Raji (cell line): ENCODE data around the gene UNC13A.

Experiments used
- POLR2A ChIP-seq: IDR thresholded peaks from 2 replicates; pipeline ENCODE4 v1.6.1; 2011; ENCODE audit warnings: low read depth, low read length, control low read depth; ENCODE audit not compliant: insufficient read depth

The UNC13A gene

GRCh38 chr19:17632577-17632976 lies 55.6 kb downstream of the UNC13A start:
- TF ChIP-seq POLR2A, result no peak

- no peak for TF ChIP-seq POLR2A
These were observed 58.4 kb downstream of the UNC13A start for GRCh38 chr19:17629760-17630159.

- no peak for TF ChIP-seq POLR2A
These were observed 60.2 kb downstream of the UNC13A start for GRCh38 chr19:17627921-17628320.

GRCh38 chr19:17627161-17627560 lies 61.0 kb downstream of the UNC13A start:
- TF ChIP-seq POLR2A, result no peak

- no peak for TF ChIP-seq POLR2A
These were observed 61.6 kb downstream of the UNC13A start for GRCh38 chr19:17626456-17627015.

- no peak for TF ChIP-seq POLR2A
These were observed 62.2 kb downstream of the UNC13A start for GRCh38 chr19:17625980-17626379.

GRCh38 chr19:17625043-17625442 lies 63.1 kb downstream of the UNC13A start:
- no peak for TF ChIP-seq POLR2A

GRCh38 chr19:17624314-17624991 lies 63.7 kb downstream of the UNC13A start:
- no peak for TF ChIP-seq POLR2A

- no peak for TF ChIP-seq POLR2A
These were observed 64.8 kb downstream of the UNC13A start for GRCh38 chr19:17623224-17623935.

- no peak for TF ChIP-seq POLR2A
These were observed 67.5 kb downstream of the UNC13A start for GRCh38 chr19:17620696-17621095.

GRCh38 chr19:17618936-17619335 lies 69.2 kb downstream of the UNC13A start:
- TF ChIP-seq POLR2A, result no peak

- TF ChIP-seq POLR2A, result no peak
These were observed 69.8 kb downstream of the UNC13A start for GRCh38 chr19:17618281-17618903.

GRCh38 chr19:17617807-17618192 lies 70.4 kb downstream of the UNC13A start:
- TF ChIP-seq POLR2A, result no peak

GRCh38 chr19:17616961-17617806 lies 71.0 kb downstream of the UNC13A start:
- no peak for TF ChIP-seq POLR2A

- no peak for TF ChIP-seq POLR2A
These were observed 71.5 kb downstream of the UNC13A start for GRCh38 chr19:17616686-17616960.

GRCh38 chr19:17615889-17616685 lies 72.1 kb downstream of the UNC13A start:
- no peak for TF ChIP-seq POLR2A
